ENCODE results near the gene RAB26.
"Not testable (repeated sequence)": the region's sequence is repeated elsewhere in the genome, so short reads cannot be mapped to it uniquely, and the experiment has no call there.

Gene RAB26, protein sequence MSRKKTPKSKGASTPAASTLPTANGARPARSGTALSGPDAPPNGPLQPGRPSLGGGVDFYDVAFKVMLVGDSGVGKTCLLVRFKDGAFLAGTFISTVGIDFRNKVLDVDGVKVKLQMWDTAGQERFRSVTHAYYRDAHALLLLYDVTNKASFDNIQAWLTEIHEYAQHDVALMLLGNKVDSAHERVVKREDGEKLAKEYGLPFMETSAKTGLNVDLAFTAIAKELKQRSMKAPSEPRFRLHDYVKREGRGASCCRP

DNA sequence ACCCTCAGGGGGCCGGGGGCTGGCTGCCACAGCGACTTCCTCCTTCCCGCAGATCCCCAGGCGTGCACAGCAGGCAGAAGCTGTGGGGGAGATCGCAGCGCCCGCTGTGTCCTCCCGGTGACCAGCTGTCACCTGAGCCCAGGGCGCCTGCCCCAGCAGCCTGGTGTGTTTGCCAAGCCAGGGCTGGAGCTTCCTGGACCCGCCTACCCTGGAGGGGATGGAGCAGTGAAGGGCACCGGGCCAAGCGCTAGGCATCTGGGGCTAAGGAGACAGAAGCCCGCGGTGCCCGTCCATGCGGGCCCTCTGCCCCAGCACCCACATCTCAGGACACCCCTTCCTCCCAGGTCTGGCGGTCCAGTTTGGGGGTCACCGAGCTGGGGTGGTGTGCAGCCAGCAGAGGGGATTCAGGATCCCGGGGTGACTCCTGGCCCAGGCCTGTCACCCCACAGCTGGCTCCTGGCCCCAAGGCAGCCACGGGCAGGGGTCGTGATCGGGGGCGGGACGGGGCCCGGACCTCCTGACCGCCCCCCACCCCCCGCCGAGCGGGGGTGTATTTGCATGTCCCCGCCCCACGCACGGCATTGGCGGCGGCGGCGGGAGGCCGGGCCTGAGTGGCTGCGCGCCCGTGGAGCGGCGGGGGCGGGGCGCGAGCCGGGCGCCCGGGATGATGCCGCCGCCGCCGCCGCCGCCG, at the start of gene RAB26:
TSS of gene RAB26 (plus strand) at position 645 of the 691 bp plus-strand sequence. CDS start 159 bp downstream, outside the sequence.
- Histone ChIP-seq H3K9ac (ENCODE audit: low read depth, low read length) (peak within 1 kb of the TSS; percentile 27), H3K27ac (ENCODE audit: low read depth, low read length) (peak within 1 kb of the TSS; percentile 69), H3K27me3 (ENCODE audit: control insufficient read depth, insufficient read depth, low read length) (no peaks in the 10 kb centered on the region; the same call in 1 of the 2 replicates), H3K4me1 (ENCODE audit: control insufficient read depth, insufficient read depth, low read length) (peaks cover 21% of the 10 kb centered on the region), H3K9me3 (ENCODE audit: control insufficient read depth, insufficient read depth, low read length) (no peaks in the 10 kb centered on the region), H3K4me3 (ENCODE audit: low read depth, low read length) (peak within 1 kb of the TSS; percentile 68), H3K36me3 (ENCODE audit: control insufficient read depth, insufficient read depth, low read length) (peaks cover 15% of the 10 kb centered on the region)

DNA sequence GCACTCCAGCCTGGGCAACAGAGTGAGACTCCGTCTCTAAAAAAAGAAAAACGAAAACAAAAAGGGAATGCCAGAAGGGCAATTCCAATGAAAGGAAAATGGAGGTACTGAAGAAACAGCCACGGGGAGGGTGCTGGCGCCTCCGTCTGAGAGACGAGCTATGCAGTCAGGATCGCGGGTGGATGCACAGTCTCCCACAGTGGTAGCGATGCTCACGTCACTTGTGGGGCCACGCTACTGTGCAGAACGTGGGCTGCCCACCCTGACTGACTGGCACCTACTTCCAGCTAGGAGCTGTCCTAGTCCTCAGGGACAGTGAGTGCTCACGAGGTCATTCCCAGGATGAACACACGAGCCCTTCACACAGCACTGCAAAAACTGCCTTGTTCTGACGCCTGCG, 46.8 kb upstream of the RAB26 start:
- H3K9ac ChIP-seq (ENCODE audit: low read depth, low read length); H3K9me3 ChIP-seq (ENCODE audit: control insufficient read depth, insufficient read depth, low read length); H3K4me3 ChIP-seq (ENCODE audit: low read depth, low read length); H3K4me1 ChIP-seq (ENCODE audit: control insufficient read depth, insufficient read depth, low read length); H3K27me3 ChIP-seq (ENCODE audit: control insufficient read depth, insufficient read depth, low read length); H3K27ac ChIP-seq (ENCODE audit: low read depth, low read length): not testable (repeated sequence)
- peaks cover 12% of the 10 kb centered on the region; the same call in 1 of the 2 replicates for H3K36me3 ChIP-seq (ENCODE audit: control insufficient read depth, insufficient read depth, low read length)

DNA sequence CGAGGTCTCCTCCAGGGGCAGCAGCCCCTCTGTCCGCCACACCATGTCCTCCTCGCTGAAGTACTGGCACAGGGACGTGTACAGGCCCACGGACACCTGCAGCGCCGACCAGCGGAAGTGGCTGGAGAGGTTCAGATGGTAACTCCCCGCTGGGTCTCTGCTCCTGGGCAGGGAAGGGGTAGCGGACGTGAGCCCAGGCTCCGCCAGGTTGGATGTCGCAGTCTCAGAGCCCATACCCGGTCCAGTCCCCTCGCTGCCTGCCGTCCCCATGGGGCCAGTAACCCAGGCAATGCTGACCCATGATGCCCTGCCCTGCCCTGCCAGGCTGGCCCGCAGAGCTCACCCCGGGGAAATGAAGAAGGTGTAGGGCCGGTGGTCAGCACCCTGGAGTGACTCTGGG, 46.0 kb upstream of the RAB26 start:
- no peaks in the 10 kb centered on the region for H3K4me1 ChIP-seq (ENCODE audit: control insufficient read depth, insufficient read depth, low read length)
- H3K27me3 ChIP-seq (ENCODE audit: control insufficient read depth, insufficient read depth, low read length): no peaks in the 10 kb centered on the region
- H3K9ac ChIP-seq (ENCODE audit: low read depth, low read length): no peak overlapping the region
- peaks cover 8% of the 10 kb centered on the region; the same call in 1 of the 2 replicates for H3K36me3 ChIP-seq (ENCODE audit: control insufficient read depth, insufficient read depth, low read length)
- H3K9me3 ChIP-seq (ENCODE audit: control insufficient read depth, insufficient read depth, low read length): no peaks in the 10 kb centered on the region
- H3K27ac ChIP-seq (ENCODE audit: low read depth, low read length): no peak overlapping the region
- no peak overlapping the region for H3K4me3 ChIP-seq (ENCODE audit: low read depth, low read length)

DNA sequence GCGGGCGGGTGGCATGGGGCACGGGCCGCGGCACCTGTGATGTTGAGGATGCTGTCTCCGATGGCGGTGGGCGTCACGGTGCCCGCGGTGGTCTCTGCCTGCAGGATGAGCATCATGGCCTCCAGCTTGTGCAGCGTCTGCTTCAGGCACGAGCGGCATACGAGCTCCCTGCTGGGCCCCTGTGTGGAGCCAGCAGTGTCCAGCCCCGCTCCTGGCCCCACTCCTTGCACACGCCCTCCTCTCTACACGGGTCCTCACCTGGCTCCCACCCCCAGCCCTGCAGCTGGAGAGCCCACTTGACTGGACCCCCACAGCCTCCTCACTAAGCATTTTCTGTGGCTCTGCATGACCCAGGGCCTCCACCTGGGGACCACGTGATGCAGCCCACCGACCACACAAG, 44.0 kb upstream of the RAB26 start:
- H3K27me3 ChIP-seq (ENCODE audit: control insufficient read depth, insufficient read depth, low read length); H3K4me3 ChIP-seq (ENCODE audit: low read depth, low read length); H3K4me1 ChIP-seq (ENCODE audit: control insufficient read depth, insufficient read depth, low read length); H3K9ac ChIP-seq (ENCODE audit: low read depth, low read length); H3K9me3 ChIP-seq (ENCODE audit: control insufficient read depth, insufficient read depth, low read length); H3K27ac ChIP-seq (ENCODE audit: low read depth, low read length): not testable (repeated sequence)
- H3K36me3 ChIP-seq (ENCODE audit: control insufficient read depth, insufficient read depth, low read length): peaks cover 19% of the 10 kb centered on the region

DNA sequence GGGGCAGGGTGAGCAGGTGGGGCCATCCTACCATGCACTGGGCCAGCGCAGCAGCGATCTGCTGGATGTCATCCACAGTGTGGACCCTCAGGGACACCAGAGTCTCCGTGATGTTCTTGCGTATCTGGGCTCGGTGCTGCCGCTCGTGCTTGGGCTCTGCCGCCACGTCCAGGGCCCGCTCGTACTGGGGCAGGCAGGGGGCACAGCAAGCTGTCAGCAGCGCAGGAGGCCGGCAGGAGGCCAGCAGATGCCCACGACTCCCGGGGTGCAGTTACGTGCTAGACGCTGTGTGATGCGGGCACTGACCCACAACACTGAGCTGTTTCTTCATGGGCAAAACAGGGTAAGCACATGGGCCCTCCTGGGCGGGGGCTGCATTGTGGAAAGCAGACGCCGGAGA, 43.1 kb upstream of the RAB26 start:
- not testable (repeated sequence) for H3K27ac ChIP-seq (ENCODE audit: low read depth, low read length)

DNA sequence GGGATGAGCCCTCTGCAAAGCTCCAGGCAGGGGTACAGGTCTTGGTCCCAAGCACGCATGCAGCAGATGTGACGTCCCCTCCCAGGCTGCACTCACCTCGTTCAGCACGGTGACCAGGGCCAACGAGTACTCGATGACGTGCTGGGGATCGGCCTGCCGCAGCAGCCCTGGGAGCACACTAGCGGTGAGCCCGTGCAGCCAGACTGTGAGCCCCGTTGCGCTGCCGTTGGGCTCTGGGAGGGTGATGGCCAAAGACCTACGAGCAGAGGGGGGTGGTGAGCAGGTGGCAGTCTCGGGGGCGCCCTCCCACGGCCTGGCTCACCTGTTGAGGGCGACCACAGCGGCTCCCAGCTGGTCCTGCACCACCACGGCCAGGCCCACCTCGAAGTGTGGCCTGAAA, 42.7 kb upstream of the RAB26 start:
- H3K27me3 ChIP-seq (ENCODE audit: control insufficient read depth, insufficient read depth, low read length); H3K9me3 ChIP-seq (ENCODE audit: control insufficient read depth, insufficient read depth, low read length); H3K4me3 ChIP-seq (ENCODE audit: low read depth, low read length); H3K27ac ChIP-seq (ENCODE audit: low read depth, low read length); H3K4me1 ChIP-seq (ENCODE audit: control insufficient read depth, insufficient read depth, low read length); H3K9ac ChIP-seq (ENCODE audit: low read depth, low read length): not testable (repeated sequence)
- peaks cover 27% of the 10 kb centered on the region for H3K36me3 ChIP-seq (ENCODE audit: control insufficient read depth, insufficient read depth, low read length)

More for the DNA sequence above, 43.1 kb upstream of the RAB26 start:
- not testable (repeated sequence) for H3K27me3 ChIP-seq (ENCODE audit: control insufficient read depth, insufficient read depth, low read length); H3K4me3 ChIP-seq (ENCODE audit: low read depth, low read length); H3K4me1 ChIP-seq (ENCODE audit: control insufficient read depth, insufficient read depth, low read length); H3K9ac ChIP-seq (ENCODE audit: low read depth, low read length); H3K9me3 ChIP-seq (ENCODE audit: control insufficient read depth, insufficient read depth, low read length)
- peaks cover 23% of the 10 kb centered on the region for H3K36me3 ChIP-seq (ENCODE audit: control insufficient read depth, insufficient read depth, low read length)

DNA sequence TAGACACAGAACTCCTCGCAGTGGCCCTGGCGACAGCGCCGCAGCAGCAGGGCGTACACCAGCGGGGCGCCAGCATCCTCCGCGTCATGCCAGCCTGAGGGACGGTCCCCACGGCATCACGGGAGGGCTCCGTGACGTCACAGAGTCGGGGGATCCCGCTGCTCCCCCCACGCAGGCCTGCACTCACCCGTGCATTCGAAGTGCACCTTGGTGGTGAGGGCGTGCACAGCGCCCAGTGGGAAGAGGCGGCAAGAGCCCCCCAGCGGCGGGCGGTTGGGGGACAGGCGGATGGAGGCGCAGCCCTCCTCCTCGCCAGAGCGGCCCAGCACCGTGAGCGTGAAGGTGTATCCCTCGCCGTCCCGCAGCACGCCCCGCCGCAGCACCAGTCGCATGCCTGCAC, 42.2 kb upstream of the RAB26 start:
- not testable (repeated sequence) for H3K27ac ChIP-seq (ENCODE audit: low read depth, low read length); H3K4me1 ChIP-seq (ENCODE audit: control insufficient read depth, insufficient read depth, low read length); H3K4me3 ChIP-seq (ENCODE audit: low read depth, low read length); H3K27me3 ChIP-seq (ENCODE audit: control insufficient read depth, insufficient read depth, low read length); H3K9me3 ChIP-seq (ENCODE audit: control insufficient read depth, insufficient read depth, low read length); H3K9ac ChIP-seq (ENCODE audit: low read depth, low read length)
- H3K36me3 ChIP-seq (ENCODE audit: control insufficient read depth, insufficient read depth, low read length): peaks cover 30% of the 10 kb centered on the region

DNA sequence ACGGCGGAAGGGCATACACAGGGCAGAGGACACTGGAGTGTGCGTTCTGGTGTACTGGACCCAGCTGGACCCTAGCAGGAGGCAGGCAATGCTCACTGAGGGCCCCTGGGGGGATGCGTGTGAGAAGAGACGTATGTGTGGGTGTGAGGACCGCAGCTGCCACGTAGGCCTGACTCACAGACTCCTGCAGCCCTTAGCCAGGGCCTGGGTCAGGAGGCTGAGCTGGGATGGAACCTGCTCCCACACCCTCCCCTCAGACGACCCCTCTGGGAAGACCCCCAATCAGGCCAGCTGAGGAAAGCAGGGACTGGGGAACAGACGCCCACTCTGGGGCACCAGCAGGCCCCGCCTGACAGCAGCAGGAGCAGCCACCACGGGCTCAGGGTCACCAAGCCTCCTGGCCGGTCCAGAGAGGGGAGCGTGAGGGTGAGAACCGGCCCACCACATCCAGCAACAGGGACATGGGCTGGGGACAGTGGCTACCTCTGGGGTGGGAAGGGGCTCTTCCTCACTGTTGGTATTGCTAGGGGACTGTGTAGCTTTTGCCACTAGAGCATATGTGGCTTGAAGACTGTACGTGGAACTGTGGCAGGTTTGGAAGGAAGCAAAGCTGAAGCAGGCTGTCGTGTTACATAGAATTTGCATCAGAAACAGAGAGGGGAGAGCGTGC, 41.2 kb upstream of the RAB26 start:
- not testable (repeated sequence) for H3K4me3 ChIP-seq (ENCODE audit: low read depth, low read length); H3K9me3 ChIP-seq (ENCODE audit: control insufficient read depth, insufficient read depth, low read length); H3K4me1 ChIP-seq (ENCODE audit: control insufficient read depth, insufficient read depth, low read length); H3K27me3 ChIP-seq (ENCODE audit: control insufficient read depth, insufficient read depth, low read length); H3K27ac ChIP-seq (ENCODE audit: low read depth, low read length); H3K9ac ChIP-seq (ENCODE audit: low read depth, low read length)
- peaks cover 26% of the 10 kb centered on the region for H3K36me3 ChIP-seq (ENCODE audit: control insufficient read depth, insufficient read depth, low read length)

DNA sequence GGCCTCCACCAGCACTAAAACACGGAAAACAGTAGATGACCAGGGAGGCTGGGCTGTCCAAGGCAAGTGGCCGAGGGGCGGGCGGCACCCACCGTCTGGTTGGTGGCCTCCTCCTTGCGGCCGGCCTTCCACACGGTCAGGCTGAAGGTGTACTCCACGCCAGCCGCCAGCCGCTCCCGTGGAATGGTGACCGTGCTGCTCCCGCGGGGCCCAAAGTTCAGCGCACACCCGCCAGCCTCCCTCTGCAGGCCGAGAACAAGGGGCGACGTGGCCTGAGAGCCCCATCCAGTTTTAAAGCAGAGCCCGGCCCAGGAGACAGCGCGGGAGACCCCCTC, 40.7 kb upstream of the RAB26 start:
- not testable (repeated sequence) for H3K9ac ChIP-seq (ENCODE audit: low read depth, low read length); H3K27ac ChIP-seq (ENCODE audit: low read depth, low read length); H3K27me3 ChIP-seq (ENCODE audit: control insufficient read depth, insufficient read depth, low read length); H3K9me3 ChIP-seq (ENCODE audit: control insufficient read depth, insufficient read depth, low read length); H3K4me1 ChIP-seq (ENCODE audit: control insufficient read depth, insufficient read depth, low read length); H3K4me3 ChIP-seq (ENCODE audit: low read depth, low read length)
- peaks cover 22% of the 10 kb centered on the region for H3K36me3 ChIP-seq (ENCODE audit: control insufficient read depth, insufficient read depth, low read length)

DNA sequence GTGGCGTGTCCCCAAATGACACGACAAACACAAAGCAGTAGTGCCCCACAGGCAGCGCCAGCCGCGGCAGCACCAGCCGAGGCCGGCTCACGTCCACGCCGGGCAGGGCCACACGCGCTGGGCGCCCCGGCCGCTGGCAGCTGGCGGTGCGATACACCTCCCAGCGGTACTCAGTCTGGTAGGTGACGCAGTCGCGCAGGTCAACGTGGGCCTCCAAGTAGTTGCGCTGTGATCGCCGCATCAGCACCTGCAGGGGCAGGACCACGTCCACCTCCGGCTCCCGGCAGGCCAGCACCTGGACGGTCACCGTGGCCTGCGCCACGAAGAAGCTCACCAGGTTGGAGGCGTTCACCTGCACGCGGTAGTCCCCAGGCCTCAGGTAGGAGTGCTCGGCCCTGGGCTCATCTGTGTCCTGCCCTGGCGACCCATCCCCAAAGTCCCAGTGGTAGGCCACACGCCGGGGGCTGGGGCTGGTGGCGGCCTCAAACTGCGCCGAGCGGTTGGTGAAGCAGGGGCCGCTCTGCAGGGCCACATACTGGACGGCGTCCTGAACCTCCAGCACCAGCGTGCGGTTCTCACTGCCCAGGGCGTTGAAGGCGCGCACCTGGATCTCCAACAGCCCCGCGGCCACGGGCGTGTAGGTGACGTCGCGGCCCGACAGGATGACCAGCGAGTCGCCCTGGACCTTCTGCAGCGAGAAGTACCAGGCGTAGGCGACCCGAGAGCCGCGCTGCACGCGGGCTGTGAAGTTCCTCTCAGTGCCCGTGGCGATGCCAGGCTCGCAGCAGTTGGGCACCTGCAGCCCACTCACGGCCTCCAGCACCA, 39.8 kb upstream of the RAB26 start:
- H3K36me3 ChIP-seq (ENCODE audit: control insufficient read depth, insufficient read depth, low read length): peaks cover 22% of the 10 kb centered on the region

DNA sequence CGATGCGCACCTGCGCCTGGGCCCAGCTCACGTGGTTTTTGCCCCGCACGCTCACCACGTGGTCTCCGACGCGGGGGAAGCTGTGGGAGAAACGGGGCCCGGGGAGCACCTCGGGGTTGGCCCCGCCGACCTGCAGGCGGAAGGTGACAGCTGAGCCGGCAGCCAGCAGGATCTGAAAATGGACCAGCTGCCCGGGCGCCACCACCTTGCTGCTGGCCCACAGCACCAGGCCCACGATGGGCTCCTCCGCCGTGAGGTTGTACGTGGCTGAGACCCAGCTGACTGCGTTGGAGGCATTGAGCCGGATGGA, 39.2 kb upstream of the RAB26 start:
- not testable (repeated sequence) for H3K27me3 ChIP-seq (ENCODE audit: control insufficient read depth, insufficient read depth, low read length); H3K27ac ChIP-seq (ENCODE audit: low read depth, low read length); H3K4me3 ChIP-seq (ENCODE audit: low read depth, low read length); H3K9me3 ChIP-seq (ENCODE audit: control insufficient read depth, insufficient read depth, low read length); H3K4me1 ChIP-seq (ENCODE audit: control insufficient read depth, insufficient read depth, low read length); H3K9ac ChIP-seq (ENCODE audit: low read depth, low read length)
- peaks cover 22% of the 10 kb centered on the region for H3K36me3 ChIP-seq (ENCODE audit: control insufficient read depth, insufficient read depth, low read length)

More for the DNA sequence above, 39.8 kb upstream of the RAB26 start:
- H3K27me3 ChIP-seq (ENCODE audit: control insufficient read depth, insufficient read depth, low read length); H3K4me1 ChIP-seq (ENCODE audit: control insufficient read depth, insufficient read depth, low read length); H3K9me3 ChIP-seq (ENCODE audit: control insufficient read depth, insufficient read depth, low read length); H3K27ac ChIP-seq (ENCODE audit: low read depth, low read length); H3K4me3 ChIP-seq (ENCODE audit: low read depth, low read length); H3K9ac ChIP-seq (ENCODE audit: low read depth, low read length): not testable (repeated sequence)

Measured in HUES48 (cell line).